ENCODE measurements around the gene FCN1. TPM values are rescaled to one million over a fixed set of nuclear protein-coding genes. Genes with fewer than 3 reads are reported as not detected.

Gene FCN1
- total RNA-seq, 1 experiment from 2014 or later = not detected

GRCh38 chr9:134870746-134871662, 46.7 kb downstream of the FCN1 start:
- Histone ChIP-seq H3F3A (ENCODE audit: low read length, unreplicated experiment) (no peaks in the 10 kb centered on the region), H3K9ac (ENCODE audit: low read length) (no peak overlapping the region), H3K9me3 (ENCODE audit: low read length) (no peaks in the 10 kb centered on the region), H3K27ac (ENCODE audit: low read length) (no peak overlapping the region), H3K79me2 (ENCODE audit: low read length) (no peaks in the 10 kb centered on the region), H3K4me2 (ENCODE audit: low read length) (no peak overlapping the region), H4K20me1 (ENCODE audit: low read length) (no peaks in the 10 kb centered on the region), H2AFZ (ENCODE audit: low read length) (no peak overlapping the region), H3K36me3 (ENCODE audit: low read depth, low read length) (no peaks in the 10 kb centered on the region), H3K27me3 (ENCODE audit: low read length) (peaks cover 4% of the 10 kb centered on the region; the same call in 1 of the 2 replicates), H3K4me1 (ENCODE audit: insufficient read depth, low read length) (no peaks in the 10 kb centered on the region), H3K9me2 (replicated peaks; ENCODE audit: low read length) (no peaks in the 10 kb centered on the region), H3K4me3 (ENCODE audit: low read length) (no peak overlapping the region)
- no TSS peak for BruUV-seq (replicated peaks)
- no peak for TF ChIP-seq EZH2phosphoT487 (IDR thresholded peaks at IDR 0.05; ENCODE audit: borderline replicate concordance, low read length)
- TF ChIP-seq CTCF (conservative IDR thresholded peaks at IDR 0.05; ENCODE audit: low read depth, low read length) = no peak
- TF ChIP-seq EZH2 (IDR thresholded peaks at IDR 0.05; ENCODE audit: low read length, unreplicated experiment) = no peak
- ChIA-PET POLR2A (ENCODE audit: unreplicated experiment) (no interaction called here), CTCF (no interaction called here)
- intact Hi-C loops (cut with micrococcal nuclease) = no loop called here
- DNase-seq = no peak
- ATAC-seq = no peak

- ChIA-PET POLR2A (ENCODE audit: unreplicated experiment) (no interaction called here), CTCF (no interaction called here)
- H3F3A ChIP-seq (ENCODE audit: low read length, unreplicated experiment) = no peaks in the 10 kb centered on the region
- H3K79me2 ChIP-seq (ENCODE audit: low read length) = no peaks in the 10 kb centered on the region
- no peak for TF ChIP-seq EZH2phosphoT487 (IDR thresholded peaks at IDR 0.05; ENCODE audit: borderline replicate concordance, low read length)
- TF ChIP-seq CTCF (conservative IDR thresholded peaks at IDR 0.05; ENCODE audit: low read depth, low read length) = no peak
- no peak for TF ChIP-seq EZH2 (IDR thresholded peaks at IDR 0.05; ENCODE audit: low read length, unreplicated experiment)
- H4K20me1 ChIP-seq (ENCODE audit: low read length) = no peaks in the 10 kb centered on the region
- ATAC-seq = no peak
- no peak for DNase-seq
- BruUV-seq (replicated peaks) = no TSS peak
- H3K36me3 ChIP-seq (ENCODE audit: low read depth, low read length) = no peaks in the 10 kb centered on the region
- no peaks in the 10 kb centered on the region for H3K4me1 ChIP-seq (ENCODE audit: insufficient read depth, low read length)
- intact Hi-C loops (cut with micrococcal nuclease) = no loop called here
- no peak overlapping the region for H3K27ac ChIP-seq (ENCODE audit: low read length)
- H3K4me3 ChIP-seq (ENCODE audit: low read length) = no peak overlapping the region
- H3K27me3 ChIP-seq (ENCODE audit: low read length) = peaks cover 4% of the 10 kb centered on the region; the same call in 1 of the 2 replicates
- H3K4me2 ChIP-seq (ENCODE audit: low read length) = no peak overlapping the region
- H3K9me3 ChIP-seq (ENCODE audit: low read length) = no peaks in the 10 kb centered on the region
- H3K9me2 ChIP-seq (replicated peaks; ENCODE audit: low read length) = no peaks in the 10 kb centered on the region
- no peak overlapping the region for H3K9ac ChIP-seq (ENCODE audit: low read length)
- no peak overlapping the region for H2AFZ ChIP-seq (ENCODE audit: low read length)
Measured at GRCh38 chr9:134870301-134870694, 47.4 kb downstream of the FCN1 start.
